SU-DHL-6 (cell line): Measurements from ENCODE around the gene MAML1.

Experiments
- H2AFZ ChIP-seq: fragments of 200-600 bp; sonication (generic); 2 replicates; pipeline ENCODE4 v1.6.1; 2014; ENCODE audit warnings: low read depth, mild to moderate bottlenecking, moderate library complexity, mixed read lengths, antibody characterized with exemption, low read length; ENCODE audit not compliant: severe bottlenecking
- H3F3A ChIP-seq: fragments of 200-600 bp; shearing (Covaris generic); 2 replicates; pipeline ENCODE4 v1.6.0; 2016; ENCODE audit warnings: antibody characterized with exemption, mild to moderate bottlenecking; ENCODE audit not compliant: insufficient read depth
- H3K27ac ChIP-seq: fragments of 200-600 bp; sonication (generic); 2 replicates; pipeline ENCODE4 v1.5.1; 2016; ENCODE audit warnings: low read depth, mild to moderate bottlenecking, low read length, moderate library complexity, mixed read lengths
- H3K27me3 ChIP-seq: fragments of 200-600 bp; sonication (generic), shearing (Covaris generic); 2 replicates; pipeline ENCODE4 v1.6.0; 2014; ENCODE audit warnings: mild to moderate bottlenecking, low read length
- H3K36me3 ChIP-seq: fragments of 200-600 bp; sonication (generic); 2 replicates; pipeline ENCODE4 v1.6.1; 2014; ENCODE audit warnings: mild to moderate bottlenecking, low read length, mixed read lengths
- H3K4me2 ChIP-seq: fragments of 300-600, 200-600 bp; shearing (Covaris generic), sonication (generic); 2 replicates; pipeline ENCODE4 v1.6.0; 2014; ENCODE audit warnings: low read length, low read depth, mild to moderate bottlenecking; ENCODE audit not compliant: poor library complexity, severe bottlenecking
- H3K4me3 ChIP-seq: fragments of 200-600 bp; sonication (generic); 2 replicates; pipeline ENCODE4 v1.5.1; 2014; ENCODE audit warnings: antibody characterized with exemption, low read length, mild to moderate bottlenecking, mixed read lengths; ENCODE audit not compliant: insufficient read depth, poor library complexity, severe bottlenecking
- H3K79me2 ChIP-seq: fragments of 200-600 bp; sonication (generic); 2 replicates; pipeline ENCODE4 v1.6.1; 2014; ENCODE audit warnings: mild to moderate bottlenecking, low read length, moderate library complexity; ENCODE audit not compliant: insufficient read depth
- H3K9ac ChIP-seq: fragments of 200-600 bp; sonication (generic); 2 replicates; pipeline ENCODE4 v1.7.0; 2014; ENCODE audit warnings: mild to moderate bottlenecking, low read length
- H3K9me2 ChIP-seq: fragments of 200-600 bp; sonication (generic); replicated peaks from 2 replicates; pipeline ENCODE4 v1.6.1; 2014; ENCODE audit warnings: low read length; ENCODE audit not compliant: insufficient read depth
- H3K9me3 ChIP-seq: fragments of 200-600 bp; sonication (generic); 2 replicates; pipeline ENCODE4 v1.6.1; 2014; ENCODE audit warnings: low read length, mixed read lengths; ENCODE audit not compliant: insufficient read depth
- H4K20me1 ChIP-seq: fragments of 200-600 bp; sonication (generic); 2 replicates; pipeline ENCODE4 v1.6.1; 2014; ENCODE audit warnings: low read depth, mild to moderate bottlenecking, antibody characterized with exemption, low read length, moderate library complexity, mixed read lengths
- EZH2phosphoT487 ChIP-seq: fragments of 200-600 bp; sonication (generic), shearing (Covaris generic); conservative IDR thresholded peaks from 2 replicates; pipeline ENCODE4 v1.6.1; 2018; ENCODE audit warnings: mild to moderate bottlenecking, antibody characterized with exemption, low read length, moderate library complexity, mixed read lengths
- TF ChIP-seq, protein P1 (sequence below): fragments of 200-600 bp; sonication (generic); IDR thresholded peaks from one replicate; pipeline ENCODE4 v1.5.1; 2017; ENCODE audit warnings: antibody characterized with exemption, mild to moderate bottlenecking, low read length, moderate library complexity; ENCODE audit not compliant: insufficient read depth, poor library complexity, severe bottlenecking

MAML1 gene

DNA sequence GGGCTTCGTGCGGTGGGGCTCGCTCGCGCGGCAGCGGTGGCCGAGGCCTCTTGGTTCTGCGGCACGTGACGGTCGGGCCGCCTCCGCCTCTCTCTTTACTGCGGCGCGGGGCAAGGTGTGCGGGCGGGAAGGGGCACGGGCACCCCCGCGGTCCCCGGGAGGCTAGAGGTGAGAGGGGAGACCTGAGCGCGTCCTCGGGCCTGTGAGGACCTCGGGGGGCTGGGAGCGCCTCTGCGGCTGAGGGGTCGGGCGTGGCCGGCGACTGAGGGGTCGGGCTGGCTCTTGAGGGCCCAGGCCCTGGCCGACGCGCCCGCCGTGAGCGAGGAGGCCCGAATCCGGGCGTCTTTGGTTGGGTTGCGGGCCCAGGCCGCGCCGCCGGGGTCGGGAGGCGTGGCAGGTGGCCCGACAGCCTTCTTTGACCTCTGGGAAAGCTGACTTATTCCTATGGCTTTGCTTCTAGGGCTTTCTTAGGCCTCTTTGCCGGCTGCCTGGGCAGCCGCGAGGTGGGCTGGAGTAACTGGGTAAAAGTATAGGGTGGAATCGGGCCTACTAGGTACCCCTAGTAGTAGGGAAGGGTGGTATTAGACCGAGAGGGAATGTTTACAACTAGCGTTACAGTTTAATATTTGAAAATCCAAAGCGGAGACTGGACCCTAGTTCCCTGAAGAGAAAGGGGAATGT lies 33.5 kb upstream of the MAML1 start, which contains the start of gene CANX:
CANX (plus strand) TSS at position 33 of the 681 bp plus-strand sequence. CDS start 6,715 bp downstream, outside the sequence.
- Histone ChIP-seq H3K4me3 (peak within 1 kb of the TSS; percentile 90), H3K9me2 (no peaks in the 10 kb centered on the region), H3K9ac (peak within 1 kb of the TSS; percentile 99), H3F3A (peaks cover 9% of the 10 kb centered on the region; the same call in 1 of the 2 replicates), H3K79me2 (peaks cover 53% of the 10 kb centered on the region), H3K27me3 (no peaks in the 10 kb centered on the region), H3K9me3 (no peaks in the 10 kb centered on the region), H2AFZ (peak within 1 kb of the TSS; percentile 6), H3K27ac (peak within 1 kb of the TSS; percentile 74), H4K20me1 (peaks cover 17% of the 10 kb centered on the region; the same call in 1 of the 2 replicates), H3K36me3 (peaks cover 7% of the 10 kb centered on the region; the same call in 1 of the 2 replicates), H3K4me2 (peak within 1 kb of the TSS; percentile 94)
- no peak for TF ChIP-seq EZH2phosphoT487
- TF ChIP-seq, protein P1, sequence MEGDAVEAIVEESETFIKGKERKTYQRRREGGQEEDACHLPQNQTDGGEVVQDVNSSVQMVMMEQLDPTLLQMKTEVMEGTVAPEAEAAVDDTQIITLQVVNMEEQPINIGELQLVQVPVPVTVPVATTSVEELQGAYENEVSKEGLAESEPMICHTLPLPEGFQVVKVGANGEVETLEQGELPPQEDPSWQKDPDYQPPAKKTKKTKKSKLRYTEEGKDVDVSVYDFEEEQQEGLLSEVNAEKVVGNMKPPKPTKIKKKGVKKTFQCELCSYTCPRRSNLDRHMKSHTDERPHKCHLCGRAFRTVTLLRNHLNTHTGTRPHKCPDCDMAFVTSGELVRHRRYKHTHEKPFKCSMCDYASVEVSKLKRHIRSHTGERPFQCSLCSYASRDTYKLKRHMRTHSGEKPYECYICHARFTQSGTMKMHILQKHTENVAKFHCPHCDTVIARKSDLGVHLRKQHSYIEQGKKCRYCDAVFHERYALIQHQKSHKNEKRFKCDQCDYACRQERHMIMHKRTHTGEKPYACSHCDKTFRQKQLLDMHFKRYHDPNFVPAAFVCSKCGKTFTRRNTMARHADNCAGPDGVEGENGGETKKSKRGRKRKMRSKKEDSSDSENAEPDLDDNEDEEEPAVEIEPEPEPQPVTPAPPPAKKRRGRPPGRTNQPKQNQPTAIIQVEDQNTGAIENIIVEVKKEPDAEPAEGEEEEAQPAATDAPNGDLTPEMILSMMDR = no peak

- Histone ChIP-seq H3K27ac (peak overlapping the region; percentile 68), H2AFZ (no peak overlapping the region), H3K27me3 (no peaks in the 10 kb centered on the region), H3K79me2 (peaks cover 60% of the 10 kb centered on the region), H4K20me1 (peaks cover 17% of the 10 kb centered on the region; the same call in 1 of the 2 replicates), H3F3A (peaks cover 9% of the 10 kb centered on the region; the same call in 1 of the 2 replicates), H3K9me3 (no peaks in the 10 kb centered on the region), H3K9ac (peak overlapping the region; percentile 99), H3K36me3 (peaks cover 7% of the 10 kb centered on the region; the same call in 1 of the 2 replicates), H3K4me3 (peak overlapping the region; percentile 90), H3K4me2 (peak overlapping the region; percentile 90), H3K9me2 (no peaks in the 10 kb centered on the region)
- TF ChIP-seq, protein P1 = no peak
- TF ChIP-seq EZH2phosphoT487 = no peak
Observed at GRCh38 chr5:179699616-179700237, 32.9 kb upstream of the MAML1 start.

- Histone ChIP-seq H3K79me2 (peaks cover 67% of the 10 kb centered on the region), H3K27me3 (no peaks in the 10 kb centered on the region), H3K36me3 (peaks cover 11% of the 10 kb centered on the region; the same call in 1 of the 2 replicates), H3F3A (peaks cover 9% of the 10 kb centered on the region; the same call in 1 of the 2 replicates), H2AFZ (no peak overlapping the region), H3K4me3 (peak overlapping the region; percentile 90), H3K27ac (no peak overlapping the region), H3K9ac (peak overlapping the region; percentile 99), H3K9me3 (no peaks in the 10 kb centered on the region), H3K9me2 (no peaks in the 10 kb centered on the region), H4K20me1 (peaks cover 17% of the 10 kb centered on the region; the same call in 1 of the 2 replicates), H3K4me2 (peak overlapping the region; percentile 90)
- no peak for TF ChIP-seq EZH2phosphoT487
- TF ChIP-seq, protein P1 = no peak
Observed at GRCh38 chr5:179700401-179700918, 32.2 kb upstream of the MAML1 start.
